Inflammatory macrophage (primary cell): ENCODE measurements around the gene LIN28B.
"Not testable (repeated sequence)": the region's sequence is repeated elsewhere in the genome, so short reads cannot be mapped to it uniquely, and the experiment has no call there.

ENCODE experiments used
- DNase-seq, 2 donors: peaks; one replicate each; pipeline ENCODE4 v3.0.0-alpha.2; 2020 to 2022

The LIN28B gene

GRCh38 chr6:105072798-105073199 lies 115.9 kb downstream of the LIN28B start:
- DNase-seq: no peak

GRCh38 chr6:105075210-105075609 lies 118.3 kb downstream of the LIN28B start:
- no peak for DNase-seq

- DNase-seq: not testable (repeated sequence)
These were observed 119.5 kb downstream of the LIN28B start for GRCh38 chr6:105076418-105076817.

GRCh38 chr6:105077596-105078385 lies 120.9 kb downstream of the LIN28B start:
- DNase-seq: peak; percentile 14 to 53

- DNase-seq: no peak
These were observed 121.4 kb downstream of the LIN28B start for GRCh38 chr6:105078386-105078708.

- DNase-seq: peak in 1 of 2 donors; percentile 3
These were observed 123.4 kb downstream of the LIN28B start for GRCh38 chr6:105080279-105080678.

GRCh38 chr6:105081662-105082061 lies 124.8 kb downstream of the LIN28B start:
- DNase-seq: not testable (repeated sequence)

- DNase-seq: peak; percentile 21 to 45
These were observed 130.8 kb downstream of the LIN28B start for GRCh38 chr6:105087571-105088211.

- no peak for DNase-seq
These were observed 134.4 kb downstream of the LIN28B start for GRCh38 chr6:105091140-105091829.

GRCh38 chr6:105094133-105094640 lies 137.3 kb downstream of the LIN28B start:
- no peak for DNase-seq

GRCh38 chr6:105095139-105095538 lies 138.2 kb downstream of the LIN28B start:
- no peak for DNase-seq

- DNase-seq: no peak
These were observed 140.4 kb downstream of the LIN28B start for GRCh38 chr6:105097288-105097687.

GRCh38 chr6:105099371-105099770 lies 142.5 kb downstream of the LIN28B start:
- no peak for DNase-seq

GRCh38 chr6:105102186-105102585 lies 145.3 kb downstream of the LIN28B start:
- no peak for DNase-seq

GRCh38 chr6:105105094-105105493 lies 148.2 kb downstream of the LIN28B start:
- DNase-seq: no peak

- no peak for DNase-seq
These were observed 149.4 kb downstream of the LIN28B start for GRCh38 chr6:105106260-105106659.

GRCh38 chr6:105107207-105107606 lies 150.3 kb downstream of the LIN28B start:
- DNase-seq: no peak

- DNase-seq: no peak
These were observed 151.8 kb downstream of the LIN28B start for GRCh38 chr6:105108631-105109262.

- no peak for DNase-seq
These were observed 153.3 kb downstream of the LIN28B start for GRCh38 chr6:105109955-105110895.

- no peak for DNase-seq
These were observed 154.2 kb downstream of the LIN28B start for GRCh38 chr6:105111105-105111504.

GRCh38 chr6:105111871-105112270 lies 155.0 kb downstream of the LIN28B start:
- no peak for DNase-seq

- DNase-seq: no peak
These were observed 155.7 kb downstream of the LIN28B start for GRCh38 chr6:105112577-105112976.
